HG02870 (cell line): Measurements from ENCODE around the gene OR2J3.
"Not testable (repeated sequence)": the region's sequence is repeated elsewhere in the genome, so short reads cannot be mapped to it uniquely, and the experiment has no call there.

Experiments
- ATAC-seq: cut with Tn5 transposase; IDR thresholded peaks from one replicate; pipeline ENCODE4 v1.9.1; 2021; ENCODE audit warnings: mild to moderate bottlenecking, moderate library complexity; ENCODE audit not compliant: unreplicated experiment

The OR2J3 gene

DNA sequence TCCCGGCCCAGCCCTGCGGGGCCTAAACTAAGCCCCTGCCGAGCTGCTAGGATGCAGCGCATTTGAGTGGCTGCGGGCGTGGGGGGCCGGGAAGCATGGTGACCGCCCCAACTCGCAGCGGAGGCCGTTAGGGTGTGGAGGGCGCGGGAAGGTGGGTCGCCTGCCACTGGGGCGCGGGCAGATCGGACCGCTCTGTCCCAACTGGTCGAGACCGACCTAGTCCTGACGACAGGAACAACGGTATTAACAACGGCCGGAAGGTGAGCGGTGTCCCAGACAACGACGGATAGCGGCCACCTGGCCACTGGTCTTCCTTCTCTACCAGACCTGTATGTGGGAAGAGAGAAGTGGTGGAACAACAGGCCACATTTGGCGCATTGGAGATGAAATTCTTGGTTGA lies 52.1 kb downstream of the OR2J3 start:
- not testable (repeated sequence) for ATAC-seq
